Natural killer cell (primary cell): ENCODE measurements around the gene HSPA1A. TPM values are rescaled to one million over a fixed set of nuclear protein-coding genes. Genes with fewer than 3 reads are reported as not detected.
A peak's percentile ranks its signal among the peaks of the same experiment; 100 is the strongest.
"Not testable (repeated sequence)": the region's sequence is repeated elsewhere in the genome, so short reads cannot be mapped to it uniquely, and the experiment has no call there.

Experiments
- ATAC-seq, 3 donors: fragments of 150-1000 bp in 2 of 3; fragments of 200-7000 bp in 1 of 3; cut with Tn5 transposase; 1 replicate in 1 of 3; 2 replicates in 2 of 3; pipeline ENCODE4 v1.10.0; 2021; ENCODE audit warnings: mild to moderate bottlenecking in 2 of 3, moderate library complexity in 2 of 3
- DNase-seq, 2 donors: peaks; one replicate each; pipeline versions ENCODE4 v3.0.0 to v3.0.0-alpha.2; 2013 to 2021; ENCODE audit warnings: mixed read lengths in 1 of 2
- H3K27ac ChIP-seq: one replicate; pipeline ENCODE4 v1.5.1; 2013; ENCODE audit warnings: mild to moderate bottlenecking, low read length
- H3K27me3 ChIP-seq: one replicate; pipeline ENCODE4 v1.6.1; 2013; ENCODE audit warnings: low read length; ENCODE audit not compliant: control insufficient read depth, insufficient read depth
- H3K36me3 ChIP-seq: one replicate; pipeline ENCODE4 v1.6.1; 2013; ENCODE audit warnings: low read length; ENCODE audit not compliant: control insufficient read depth, insufficient read depth
- H3K4me1 ChIP-seq: one replicate; pipeline ENCODE4 v1.6.1; 2013; ENCODE audit warnings: low read length; ENCODE audit not compliant: control insufficient read depth, insufficient read depth
- H3K4me3 ChIP-seq: one replicate; pipeline ENCODE4 v1.5.1; 2013; ENCODE audit warnings: low read length
- H3K9me3 ChIP-seq: one replicate; pipeline ENCODE4 v1.6.1; 2013; ENCODE audit warnings: low read length; ENCODE audit not compliant: control insufficient read depth, insufficient read depth
- H3K27ac Mint-ChIP-seq, 2 donors: one replicate each; pipeline ENCODE4 v1.8.0; 2022; ENCODE audit warnings: mild to moderate bottlenecking in 2 of 2, mixed read lengths in 2 of 2, moderate library complexity in 1 of 2
- H3K27me3 Mint-ChIP-seq, 2 donors: one replicate each; pipeline ENCODE4 v1.8.0; 2022; ENCODE audit warnings: low read depth in 2 of 2, mixed read lengths in 2 of 2
- H3K36me3 Mint-ChIP-seq: one replicate; pipeline ENCODE4 v1.8.0; 2022; ENCODE audit warnings: mixed read lengths
- H3K4me1 Mint-ChIP-seq, 2 donors: one replicate each; pipeline ENCODE4 v1.8.0; 2022; ENCODE audit warnings: mixed read lengths in 2 of 2
- H3K4me3 Mint-ChIP-seq: one replicate; pipeline ENCODE4 v1.8.0; 2022; ENCODE audit warnings: mild to moderate bottlenecking, moderate library complexity, mixed read lengths
- H3K9me3 Mint-ChIP-seq, 2 donors: one replicate each; pipeline ENCODE4 v1.8.0; 2022; ENCODE audit warnings: mixed read lengths in 2 of 2
- CTCF ChIP-seq: fragments of 200-600 bp; IDR thresholded peaks from one replicate; pipeline ENCODE4 v1.8.0; 2022; ENCODE audit warnings: antibody characterized with exemption
- WGBS: methylation state at CpG from one replicate; pipeline ENCODE4 v1.1.7; 2013; ENCODE audit warnings: missing lambda C conversion rate; ENCODE audit not compliant: insufficient coverage; 5-methylcytosine and 5-hydroxymethylcytosine counted together
- intact Hi-C: fragments of 100-400 bp; cut with micrococcal nuclease; formaldehyde crosslinking; loops from one replicate; pipeline ENCODE4 v1.14.2; 2022
- total RNA-seq, 4 donors: library from RNA; stranded (reverse); fragments of 120-200 nt in 1 of 4; gene quantifications; one replicate each; pipeline versions ENCODE4 v1.2.3 to v1.2.4, GENCODE V29; 2013 to 2022

Gene HSPA1A
- total RNA-seq, 3 donors from 2014 or later (not counting 1 experiment from before 2014, with no cell fraction given), result 24.4 to 34.6 (median 34.5) TPM

GRCh38 chr6:31819871-31820299 lies 4.5 kb downstream of the HSPA1A start:
- DNase-seq (no peak), ATAC-seq (no peak)
- Histone ChIP-seq H3K9me3 (no peaks in the 10 kb centered on the region), H3K27me3 (no peaks in the 10 kb centered on the region), H3K4me3 (no peak overlapping the region), H3K4me1 (peaks cover 32% of the 10 kb centered on the region), H3K27ac (no peak overlapping the region), H3K36me3 (no peaks in the 10 kb centered on the region)
- intact Hi-C loops, result no loop called here
- Mint-ChIP-seq H3K27me3 (no peaks in the 10 kb centered on the region), H3K4me3 (peak overlapping the region; percentile 70), H3K4me1 (peaks cover 30 to 31% of the 10 kb centered on the region in 2 donors), H3K27ac (no peak overlapping the region), H3K36me3 (no peaks in the 10 kb centered on the region), H3K9me3 (no peaks in the 10 kb centered on the region)
- no peak for TF ChIP-seq CTCF

- H3K9me3 Mint-ChIP-seq, H3K27ac ChIP-seq, H3K27me3 ChIP-seq, intact Hi-C loops, H3K36me3 ChIP-seq, DNase-seq, H3K9me3 ChIP-seq, H3K36me3 Mint-ChIP-seq, H3K27me3 Mint-ChIP-seq, ATAC-seq, H3K4me3 ChIP-seq: not testable (repeated sequence)
- Mint-ChIP-seq H3K4me1 (peaks cover 27 to 31% of the 10 kb centered on the region in 2 donors), H3K4me3 (peak overlapping the region; percentile 93), H3K27ac (peak overlapping the region in 1 of 2 donors; percentile 92)
- peaks cover 32% of the 10 kb centered on the region for H3K4me1 ChIP-seq
- 96% methylated on average over 8 of the region's 10 CpGs for WGBS
Measured at GRCh38 chr6:31820399-31820798, 5.1 kb downstream of the HSPA1A start.

- Histone ChIP-seq H3K9me3 (no peaks in the 10 kb centered on the region), H3K4me1 (peaks cover 40% of the 10 kb centered on the region), H3K27me3 (no peaks in the 10 kb centered on the region), H3K36me3 (no peaks in the 10 kb centered on the region), H3K4me3 (peak overlapping the region; percentile 54), H3K27ac (peak overlapping the region; percentile 76)
- Mint-ChIP-seq H3K9me3 (no peaks in the 10 kb centered on the region), H3K36me3 (no peaks in the 10 kb centered on the region), H3K27ac (peak overlapping the region; percentile 92 to 94), H3K4me1 (peaks cover 27 to 31% of the 10 kb centered on the region in 2 donors), H3K27me3 (no peaks in the 10 kb centered on the region), H3K4me3 (peak overlapping the region; percentile 93)
- ATAC-seq (peak; percentile 53 to 59 (median 55)), DNase-seq (no peak)
- intact Hi-C loops, result no loop called here
- 8% methylated on average over 36 of the region's 39 CpGs for WGBS
- TF ChIP-seq CTCF, result no peak
Measured at GRCh38 chr6:31821301-31822035, 6.1 kb downstream of the HSPA1A start.

- Histone ChIP-seq H3K27me3 (no peaks in the 10 kb centered on the region), H3K4me1 (peaks cover 44% of the 10 kb centered on the region), H3K27ac (peak overlapping the region; percentile 76), H3K36me3 (no peaks in the 10 kb centered on the region), H3K9me3 (no peaks in the 10 kb centered on the region), H3K4me3 (peak overlapping the region; percentile 54)
- WGBS, result 3% methylated on average over 21 of the region's 25 CpGs
- ATAC-seq, result peak; percentile 52 to 56 (median 54)
- Mint-ChIP-seq H3K4me1 (peaks cover 32 to 38% of the 10 kb centered on the region in 2 donors), H3K27me3 (no peaks in the 10 kb centered on the region), H3K9me3 (no peaks in the 10 kb centered on the region), H3K36me3 (no peaks in the 10 kb centered on the region), H3K27ac (peak overlapping the region; percentile 92 to 94), H3K4me3 (peak overlapping the region; percentile 93)
- intact Hi-C loops, result no loop called here
- DNase-seq, result peak; percentile 45 to 75
- no peak for TF ChIP-seq CTCF
Measured at GRCh38 chr6:31822036-31822821, 6.9 kb downstream of the HSPA1A start.

GRCh38 chr6:31823592-31824196 lies 8.4 kb downstream of the HSPA1A start:
- H3K36me3 ChIP-seq, H3K4me3 Mint-ChIP-seq, H3K27me3 ChIP-seq, H3K4me3 ChIP-seq, DNase-seq, H3K27ac ChIP-seq, H3K9me3 ChIP-seq, H3K36me3 Mint-ChIP-seq, H3K27me3 Mint-ChIP-seq, ATAC-seq, H3K9me3 Mint-ChIP-seq, intact Hi-C loops: not testable (repeated sequence)
- H3K4me1 ChIP-seq, result peaks cover 40% of the 10 kb centered on the region
- H3K27ac Mint-ChIP-seq, result peak overlapping the region in 1 of 2 donors; percentile 40
- WGBS, result 88% methylated on average over 9 of the region's 9 CpGs
- H3K4me1 Mint-ChIP-seq, result peaks cover 25 to 27% of the 10 kb centered on the region in 2 donors
